Stimulated activated CD8-positive, alpha-beta memory T cell treated with anti-CD3 and anti-CD28 coated beads, Interleukin-4, amount 100 ng/mL, for 4 hours (primary cell): ENCODE data around the gene POTED.
"Not testable (repeated sequence)": the region's sequence is repeated elsewhere in the genome, so short reads cannot be mapped to it uniquely, and the experiment has no call there.

ENCODE experiments used
- DNase-seq, 2 donors: peaks; one replicate each; pipeline ENCODE4 v3.0.0-alpha.2; 2020; ENCODE audit warnings: low read depth in 2 of 2, low spot score in 1 of 2

POTED gene

DNA sequence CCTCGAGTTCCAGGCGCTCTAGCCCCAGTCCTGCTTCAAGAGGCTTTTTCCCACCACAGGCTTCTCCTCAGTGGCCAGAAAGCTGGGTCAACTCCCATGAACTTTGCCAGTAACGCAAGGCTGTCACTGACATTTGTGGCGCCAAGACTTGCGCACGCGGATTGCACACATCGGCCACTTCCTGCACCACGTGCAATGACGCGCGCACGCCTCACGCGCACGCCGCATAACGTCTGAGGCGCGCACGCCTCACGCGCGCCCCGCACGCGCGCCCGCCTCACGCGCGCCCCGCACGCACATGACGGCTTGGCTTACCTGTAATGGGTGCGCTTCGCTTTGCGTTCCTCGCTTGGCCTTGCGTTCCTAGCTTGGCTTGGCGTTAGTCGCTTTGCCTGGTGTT, at the start of gene POTED:
Gene POTED (plus strand): TSS at position 301 of the 400 bp plus-strand sequence. CDS start 452 bp downstream, outside the sequence.
- not testable (repeated sequence) for DNase-seq

DNA sequence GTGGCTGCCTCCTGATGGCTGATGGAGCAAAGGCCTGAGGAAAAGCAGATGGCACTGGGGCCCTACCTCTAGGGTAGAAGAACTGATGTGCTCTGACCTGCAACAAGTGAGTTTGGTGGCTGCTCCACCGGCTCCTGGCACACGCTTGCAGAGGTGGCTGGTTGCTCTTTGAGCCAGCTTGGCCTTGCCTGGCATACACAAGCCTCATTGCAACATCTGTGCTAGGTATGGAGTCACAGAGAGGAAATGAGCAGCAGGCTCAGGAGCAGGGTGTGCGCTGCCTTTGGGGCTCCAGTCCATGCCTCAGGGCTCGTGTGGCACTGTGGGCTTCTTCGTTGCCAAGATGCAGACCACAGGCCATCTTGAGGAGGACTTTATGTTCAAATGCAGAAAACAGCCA, 40.5 kb downstream of the POTED start:
- not testable (repeated sequence) for DNase-seq

DNA sequence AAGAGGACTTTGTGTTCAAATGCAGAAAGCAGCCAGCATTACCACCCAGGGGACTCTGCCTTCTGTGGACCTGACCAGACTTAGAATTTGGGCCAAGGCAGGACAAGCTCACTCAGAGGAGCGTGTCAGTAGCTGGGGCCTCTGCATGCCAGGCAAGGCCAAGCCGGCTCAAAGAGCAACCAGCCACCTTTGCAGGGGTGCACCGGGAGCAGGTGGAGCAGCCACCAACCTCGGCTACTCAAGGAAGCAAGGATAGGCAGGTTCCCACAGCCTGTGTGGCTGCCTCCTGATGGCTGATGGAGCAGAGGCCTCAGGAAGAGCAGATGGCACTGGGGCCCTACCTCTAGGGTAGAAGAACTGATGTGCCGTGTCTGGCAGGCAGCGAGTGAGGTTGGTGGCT, 42.2 kb downstream of the POTED start:
- DNase-seq: not testable (repeated sequence)
